HG02798 (cell line): ENCODE measurements around the gene OR8D2.
"Not testable (repeated sequence)": the region's sequence is repeated elsewhere in the genome, so short reads cannot be mapped to it uniquely, and the experiment has no call there.

Experiments used
- ATAC-seq: cut with Tn5 transposase; IDR thresholded peaks from one replicate; pipeline ENCODE4 v1.9.1; 2021; ENCODE audit warnings: mild to moderate bottlenecking; ENCODE audit not compliant: unreplicated experiment, poor library complexity

Gene OR8D2

GRCh38 chr11:124294687-124295086 is 25.3 kb downstream of the OR8D2 start:
- ATAC-seq: no peak

GRCh38 chr11:124285610-124286344 is 34.2 kb downstream of the OR8D2 start:
- no peak for ATAC-seq

- no peak for ATAC-seq
Measured at GRCh38 chr11:124278261-124278660, 41.7 kb downstream of the OR8D2 start.

- no peak for ATAC-seq
Measured at GRCh38 chr11:124277804-124278203, 42.2 kb downstream of the OR8D2 start.

GRCh38 chr11:124277207-124277606 is 42.8 kb downstream of the OR8D2 start:
- ATAC-seq: no peak

GRCh38 chr11:124276081-124276480 is 43.9 kb downstream of the OR8D2 start:
- ATAC-seq: no peak

GRCh38 chr11:124274000-124274399 is 46.0 kb downstream of the OR8D2 start:
- ATAC-seq: no peak

- ATAC-seq: not testable (repeated sequence)
Measured at GRCh38 chr11:124270886-124271285, 49.1 kb downstream of the OR8D2 start.
